CD4-positive, alpha-beta T cell treated with Interleukin-15 for 4 hours (primary cell): ENCODE measurements around the gene TICAM1.

ENCODE experiments used
- DNase-seq: peaks from one replicate; pipeline ENCODE4 v3.0.0-alpha.2; 2020; ENCODE audit warnings: low spot score

The TICAM1 gene

GRCh38 chr19:4768934-4769777, 62.4 kb downstream of the TICAM1 start:
- DNase-seq, result peak; percentile 74
